HG02588 (cell line): ENCODE results near the gene ALX3.

ENCODE experiments used
- ATAC-seq: cut with Tn5 transposase; IDR thresholded peaks from one replicate; pipeline ENCODE4 v1.9.1; 2021; ENCODE audit warnings: mild to moderate bottlenecking, moderate library complexity; ENCODE audit not compliant: unreplicated experiment

ALX3 gene

DNA sequence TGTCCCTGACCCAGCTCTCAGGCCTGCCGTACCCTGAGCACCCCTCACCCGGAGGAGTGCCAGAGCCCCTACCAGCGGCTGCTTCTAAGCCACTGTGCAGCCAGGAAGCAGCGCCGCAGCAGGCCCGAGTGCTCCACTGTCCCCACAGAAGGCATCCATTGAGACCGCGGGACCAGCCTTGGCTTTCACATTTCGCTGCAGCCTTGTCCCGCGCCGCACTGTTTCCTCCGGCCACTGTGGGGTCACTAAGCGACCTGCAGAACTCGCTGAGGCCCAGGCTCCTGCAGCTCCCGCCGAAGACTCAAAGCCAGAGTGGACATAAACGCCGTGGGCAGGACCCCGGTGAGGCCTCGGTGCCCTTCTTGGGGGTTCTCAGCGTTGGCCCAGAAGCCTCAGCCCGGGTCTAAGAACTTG is 3.0 kb downstream of the ALX3 start:
- ATAC-seq, result no peak

GRCh38 chr1:110065841-110066240 is 4.6 kb downstream of the ALX3 start:
- no peak for ATAC-seq

DNA sequence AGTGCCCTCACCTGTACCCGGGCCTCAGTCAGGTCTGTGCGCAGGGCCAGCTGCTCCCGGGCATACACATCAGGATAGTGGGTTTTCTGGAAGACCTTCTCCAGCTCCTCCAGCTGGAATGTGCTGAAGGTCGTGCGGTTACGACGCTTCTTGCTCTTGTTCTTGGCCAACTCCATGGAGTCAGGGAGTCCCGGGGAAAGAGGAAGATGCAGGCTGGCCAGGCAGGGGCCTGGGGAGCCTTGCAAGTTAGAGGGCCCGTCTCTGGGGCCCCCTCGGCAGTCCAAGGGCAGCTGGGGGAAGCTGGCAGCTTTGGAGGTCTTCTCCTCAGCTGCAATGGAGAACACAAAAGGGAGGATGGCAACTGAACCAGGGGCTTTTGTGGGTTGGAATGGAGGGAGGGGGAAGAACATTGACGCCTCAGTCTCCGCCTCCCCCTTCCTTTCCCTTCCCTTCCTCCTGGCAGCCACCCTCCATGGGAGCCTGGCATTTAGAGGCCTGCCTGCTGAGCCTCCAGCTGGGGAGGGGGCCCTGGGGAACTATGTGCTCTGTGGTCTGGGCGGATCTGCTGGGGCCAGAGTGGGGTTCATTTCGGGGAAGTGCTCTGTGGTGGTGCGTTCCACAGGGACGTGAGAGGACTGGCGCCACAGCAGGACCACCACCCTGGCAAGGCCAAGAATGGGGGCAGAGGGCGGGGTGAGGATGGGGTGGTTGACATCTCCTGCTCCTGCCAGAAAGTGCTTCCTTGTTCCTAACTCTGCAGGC is 5.7 kb downstream of the ALX3 start:
- ATAC-seq, result no peak

- ATAC-seq, result no peak
Observed at GRCh38 chr1:110063781-110064180, 6.7 kb downstream of the ALX3 start.

DNA sequence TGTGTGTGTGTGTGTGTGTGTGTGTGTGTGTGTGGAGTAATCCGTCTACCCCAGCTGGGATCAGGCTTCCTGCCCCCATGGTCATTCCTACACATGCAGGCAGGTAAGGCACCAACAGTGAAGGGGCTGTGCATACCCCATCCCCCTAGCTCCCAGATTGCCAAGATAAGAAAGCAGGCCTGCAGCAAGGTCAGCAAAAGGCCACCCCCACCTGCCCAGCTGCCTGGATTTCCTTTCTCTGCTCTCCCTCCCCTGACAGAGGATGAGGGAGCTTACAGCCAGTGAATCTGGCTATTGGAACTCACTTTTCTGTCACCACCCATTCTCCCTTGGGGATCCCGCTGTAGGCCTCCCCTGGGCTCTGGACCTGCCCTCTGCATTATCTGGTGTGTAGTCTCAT is 7.9 kb downstream of the ALX3 start:
- no peak for ATAC-seq

- no peak for ATAC-seq
Observed at GRCh38 chr1:110061341-110061740, 9.1 kb downstream of the ALX3 start.

- ATAC-seq, result no peak
Observed at GRCh38 chr1:110060662-110061060, 9.8 kb downstream of the ALX3 start.

GRCh38 chr1:110060034-110060661 is 10.3 kb downstream of the ALX3 start:
- ATAC-seq, result no peak

DNA sequence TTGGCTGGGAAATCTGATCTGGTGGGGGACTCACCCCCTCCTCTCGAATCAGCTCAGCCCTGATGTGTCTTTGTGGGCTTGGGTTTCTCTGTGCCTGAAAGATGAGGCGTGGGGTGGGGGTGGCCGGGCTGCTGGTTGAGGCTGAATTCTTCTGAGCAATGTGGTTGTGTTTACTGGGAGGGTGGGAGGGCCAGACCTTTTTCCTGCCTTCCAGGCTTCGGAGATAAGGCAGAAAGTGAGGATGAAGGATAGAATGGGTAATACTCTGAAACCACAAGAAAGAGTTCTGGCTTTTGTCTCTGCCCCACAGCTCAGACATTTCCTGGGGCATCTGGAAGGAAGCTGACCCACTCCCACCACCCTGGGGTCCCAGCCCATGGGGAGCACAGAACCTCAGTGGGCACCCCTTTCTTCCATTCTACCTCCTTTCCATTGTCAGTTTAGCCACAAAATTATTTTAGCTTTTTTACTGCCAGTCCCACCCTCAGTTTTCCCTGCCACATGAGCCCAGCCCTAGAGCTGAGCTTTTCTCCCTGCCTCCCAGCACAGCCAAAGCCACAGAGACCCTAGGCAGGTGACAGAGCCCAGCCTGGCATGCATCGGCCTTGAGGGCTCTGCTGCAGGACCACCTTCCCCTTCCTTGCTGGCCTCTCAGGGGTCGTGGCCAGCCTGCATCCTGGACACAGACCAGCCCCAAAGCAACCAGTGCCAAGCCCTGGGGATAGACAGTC is 11.2 kb downstream of the ALX3 start:
- no peak for ATAC-seq

DNA sequence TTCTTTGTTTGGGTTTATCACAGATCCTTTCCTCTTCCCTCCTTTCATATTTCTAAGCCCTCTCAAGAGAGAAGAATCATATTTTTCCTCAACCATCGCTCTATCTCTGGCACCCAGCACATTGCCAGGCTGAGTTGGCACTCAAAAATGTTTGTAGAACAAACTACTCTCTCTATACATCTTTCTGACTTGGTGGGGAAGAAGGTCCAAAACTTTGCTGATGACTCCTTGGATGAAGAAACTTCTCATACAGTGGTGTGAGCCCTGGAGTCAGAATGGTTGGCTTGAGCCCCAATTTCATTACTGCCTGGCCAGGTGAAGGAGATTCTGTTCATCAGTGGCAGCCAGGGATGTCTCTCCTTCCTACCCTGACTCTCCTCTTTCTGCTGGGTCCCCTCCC is 11.9 kb downstream of the ALX3 start:
- no peak for ATAC-seq

DNA sequence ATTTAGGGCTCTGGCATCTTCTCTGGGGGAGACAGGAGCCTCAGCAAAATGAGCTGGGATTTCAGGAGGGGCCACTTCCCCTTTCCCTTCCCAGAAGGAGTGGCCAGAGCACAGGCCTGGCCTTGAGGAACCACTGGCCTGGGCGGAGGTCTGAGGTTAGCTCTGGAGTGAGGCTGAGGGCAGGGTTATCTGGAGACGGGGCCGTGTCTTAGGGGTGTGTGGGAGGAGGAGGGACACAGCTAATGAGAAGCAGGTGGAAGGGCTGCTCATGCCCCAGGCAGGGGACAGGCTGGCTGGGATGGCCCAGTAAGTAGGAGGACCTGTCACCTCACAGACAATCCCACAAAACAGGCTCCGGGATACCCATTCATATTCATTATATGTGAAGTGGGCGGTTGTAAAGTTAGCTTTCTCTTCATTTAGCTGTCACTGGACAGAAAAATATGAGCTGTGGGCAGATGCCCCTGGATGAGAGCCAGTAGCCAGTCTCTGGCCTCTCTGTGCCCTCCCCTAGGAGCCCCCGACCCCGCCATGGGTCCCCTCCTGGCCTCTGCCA is 12.4 kb downstream of the ALX3 start:
- ATAC-seq, result no peak

DNA sequence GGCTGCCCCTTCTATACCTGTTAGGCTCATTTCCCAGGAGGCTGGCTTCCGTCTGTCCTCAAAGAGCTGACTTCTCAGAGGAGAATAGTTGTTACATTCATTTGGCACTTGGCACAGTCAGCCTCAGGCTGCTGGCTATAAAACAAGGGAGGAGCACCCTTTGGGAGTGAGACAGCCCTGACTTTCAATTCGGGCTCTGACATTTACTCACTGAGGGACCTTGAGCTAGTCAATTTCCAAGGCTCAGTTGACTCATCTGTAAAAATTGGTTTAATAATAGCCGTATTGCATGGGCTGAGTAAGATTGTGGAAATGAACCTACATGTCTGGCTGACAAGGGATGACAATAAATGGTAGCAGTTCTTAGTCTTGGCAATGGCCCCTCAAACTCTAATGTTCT is 13.7 kb downstream of the ALX3 start:
- ATAC-seq, result no peak

- no peak for ATAC-seq
Observed at GRCh38 chr1:110056285-110056683, 14.2 kb downstream of the ALX3 start.

DNA sequence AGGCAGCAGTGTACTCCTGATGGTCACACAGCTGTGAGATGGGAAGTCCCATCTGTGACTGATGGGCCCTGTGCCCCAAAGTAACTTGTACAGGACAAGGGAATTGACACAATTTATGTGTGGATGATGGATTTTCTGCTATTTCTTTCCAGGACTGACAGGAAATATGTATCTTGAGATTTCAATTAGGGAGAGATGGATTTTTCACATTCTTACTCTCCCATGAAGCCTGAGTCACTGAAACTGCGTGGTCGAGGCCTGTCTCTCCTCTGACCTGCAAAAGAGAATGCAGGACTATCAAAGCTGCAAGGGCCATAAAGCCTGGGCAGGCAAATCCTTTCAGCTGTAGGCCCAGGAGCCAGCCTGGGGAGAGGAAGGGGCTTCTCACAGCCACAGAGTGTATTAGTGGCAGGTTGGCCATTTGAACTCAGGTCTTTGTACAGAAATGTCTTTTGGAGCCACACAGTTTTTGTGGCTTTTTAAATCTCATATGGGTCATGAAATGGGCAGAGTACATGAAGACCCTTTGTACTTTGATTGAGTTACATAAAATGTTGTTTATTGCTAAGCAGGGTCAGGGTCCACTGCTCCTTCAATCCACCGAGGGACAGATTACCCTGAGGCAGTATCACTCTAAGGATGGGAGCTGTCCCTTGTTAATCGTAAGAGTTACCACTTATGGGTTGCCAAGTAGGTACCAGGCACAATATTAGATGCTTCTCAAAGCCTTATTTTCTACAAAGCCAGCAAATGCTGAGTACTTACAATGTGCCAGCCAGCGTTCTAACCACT is 14.8 kb downstream of the ALX3 start:
- no peak for ATAC-seq

DNA sequence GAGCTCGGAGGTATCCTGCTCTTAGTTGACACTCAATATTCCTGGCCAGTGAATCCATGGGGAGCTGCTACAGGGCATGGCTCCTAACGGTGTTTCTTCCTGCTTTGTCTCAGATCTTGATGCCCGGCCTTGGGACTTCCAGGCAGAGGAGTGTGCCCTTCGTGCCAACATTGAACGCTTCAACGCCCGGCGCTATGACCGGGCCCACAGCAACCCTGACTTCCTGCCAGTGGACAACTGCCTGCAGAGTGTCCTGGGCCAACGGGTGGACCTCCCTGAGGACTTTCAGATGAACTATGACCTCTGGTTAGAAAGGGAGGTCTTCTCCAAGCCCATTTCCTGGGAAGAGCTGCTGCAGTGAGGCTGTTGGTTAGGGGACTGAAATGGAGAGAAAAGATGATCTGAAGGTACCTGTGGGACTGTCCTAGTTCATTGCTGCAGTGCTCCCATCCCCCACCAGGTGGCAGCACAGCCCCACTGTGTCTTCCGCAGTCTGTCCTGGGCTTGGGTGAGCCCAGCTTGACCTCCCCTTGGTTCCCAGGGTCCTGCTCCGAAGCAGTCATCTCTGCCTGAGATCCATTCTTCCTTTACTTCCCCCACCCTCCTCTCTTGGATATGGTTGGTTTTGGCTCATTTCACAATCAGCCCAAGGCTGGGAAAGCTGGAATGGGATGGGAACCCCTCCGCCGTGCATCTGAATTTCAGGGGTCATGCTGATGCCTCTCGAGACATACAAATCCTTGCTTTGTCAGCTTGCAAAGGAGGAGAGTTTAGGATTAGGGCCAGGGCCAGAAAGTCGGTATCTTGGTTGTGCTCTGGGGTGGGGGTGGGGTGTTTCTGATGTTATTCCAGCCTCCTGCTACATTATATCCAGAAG is 16.7 kb downstream of the ALX3 start:
- no peak for ATAC-seq

GRCh38 chr1:110051262-110051648 is 19.2 kb downstream of the ALX3 start:
- no peak for ATAC-seq

DNA sequence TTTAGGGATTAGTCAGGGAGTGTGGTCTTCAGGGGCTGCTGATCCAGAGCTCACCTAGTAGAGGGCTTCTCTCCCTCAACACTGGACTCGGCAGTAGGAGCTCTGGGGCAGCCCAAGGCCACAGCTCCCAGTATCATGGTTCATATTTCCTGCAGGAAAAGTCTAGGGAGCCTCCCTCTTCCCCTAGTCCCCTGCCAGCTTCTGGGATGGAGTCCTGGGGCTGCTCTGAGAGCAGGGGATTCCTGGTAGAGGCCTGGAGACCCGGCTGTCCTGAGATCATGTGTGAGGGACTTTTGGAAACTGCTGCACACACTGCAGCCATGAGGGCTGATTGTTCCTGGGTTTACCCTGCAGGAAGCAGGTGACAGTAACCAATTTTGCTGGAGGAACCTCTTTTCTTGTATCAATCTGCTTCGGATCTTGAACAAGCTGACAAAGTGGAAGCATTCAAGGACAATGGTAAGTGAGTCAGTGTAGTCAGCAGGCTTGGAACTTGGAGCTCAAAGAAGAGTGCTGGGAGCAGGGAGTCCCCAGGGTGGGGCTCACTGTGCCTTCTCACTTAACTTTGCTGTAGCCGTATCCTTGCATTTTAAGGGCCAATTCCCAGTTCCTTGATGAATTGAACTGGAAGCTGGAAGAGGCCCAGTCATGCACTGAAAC is 19.7 kb downstream of the ALX3 start:
- ATAC-seq, result no peak

GRCh38 chr1:110049801-110050601 is 20.5 kb downstream of the ALX3 start:
- no peak for ATAC-seq
